HepG2 (cell line): ENCODE results near the gene TNS4. TPM values are rescaled to one million over a fixed set of nuclear protein-coding genes. Genes with fewer than 3 reads are reported as not detected.

Source experiments
- ATAC-seq: fragments of 200-7000 bp; cut with Tn5 transposase; 3 replicates; pipeline ENCODE4 v1.9.1; 2020; ENCODE audit warnings: mild to moderate bottlenecking, moderate library complexity
- BruUV-seq: library from RNA; stranded (reverse); fragments of 400-500 nt; replicated peaks from 2 replicates; lab custom pipeline; 2021; lab: Mats Ljungman, UMichigan
- CTCF ChIA-PET: fragments of 300-600 bp; formaldehyde crosslinking; extraction: SDS; loops from one replicate; lab custom pipeline; 2021; ENCODE audit warnings: low total read pairs, inconsistent platforms, low intra/inter-chr PET ratio; lab: Yijun Ruan, JAX
- POLR2A ChIA-PET: fragments of 350-600 bp; sonication (Branson Sonifier 250); formaldehyde crosslinking; loops from one replicate; lab custom pipeline; 2020; ENCODE audit warnings: antibody characterized with exemption, inconsistent platforms; lab: Yijun Ruan, JAX
- DNase-seq: peaks from one replicate; pipeline ENCODE4 v3.0.0-alpha.2; 2015; ENCODE audit warnings: low spot score
- FAIRE-seq: peaks from 3 replicates; lab custom pipeline; 2011; peaks lifted over from hg19 to GRCh38; lab: Jason Lieb, UNC
- H2AFZ ChIP-seq: one replicate; pipeline ENCODE4 v1.6.1; 2011; ENCODE audit warnings: low read length, inconsistent platforms
- H3K27ac ChIP-seq: fragments of 300-600 bp; 3 replicates; pipeline ENCODE4 v1.8.0; 2011; ENCODE audit warnings: mixed run types, mild to moderate bottlenecking, mixed read lengths, low read length, inconsistent platforms; ENCODE audit not compliant: insufficient read depth; ENCODE audit errors: extremely low read length
- H3K27me3 ChIP-seq, 2 experiments: fragments of 200-600 bp in 1 of 2; 2 replicates in 1 of 2; 3 replicates in 1 of 2; pipeline versions ENCODE4 v1.6.0 to v1.8.0; 2011; ENCODE audit warnings: low read length in 2 of 2, mild to moderate bottlenecking in 2 of 2, moderate library complexity in 2 of 2, inconsistent platforms in 1 of 2; ENCODE audit not compliant: insufficient read depth in 2 of 2, control insufficient read depth in 1 of 2
- H3K36me3 ChIP-seq, 2 experiments: fragments of 200-600 bp in 1 of 2; replicated peaks in 1 of 2; 2 replicates in 1 of 2; 3 replicates in 1 of 2; pipeline versions ENCODE4 v1.5.1 to v1.8.0; 2011; ENCODE audit warnings: low read length in 2 of 2, inconsistent platforms in 1 of 2; ENCODE audit not compliant: insufficient read depth in 2 of 2, control insufficient read depth in 1 of 2
- H3K4me1 ChIP-seq: 2 replicates; pipeline ENCODE4 v1.5.1; 2012; ENCODE audit warnings: low read length, inconsistent platforms; ENCODE audit not compliant: insufficient read depth
- H3K4me2 ChIP-seq: 2 replicates; pipeline ENCODE4 v1.6.0; 2011; ENCODE audit warnings: low read depth, low read length, inconsistent platforms
- H3K4me3 ChIP-seq, 3 experiments: fragments of 200-600 bp in 1 of 3; sonication (generic), shearing (Covaris generic) in 1 of 3; replicated peaks in 1 of 3; 2 replicates each; pipeline ENCODE4 v1.5.1; 2011 to 2016; ENCODE audit warnings: low read length in 3 of 3, inconsistent platforms in 2 of 3, low read depth in 2 of 3, mild to moderate bottlenecking in 2 of 3, control low read depth in 1 of 3, mixed read lengths in 1 of 3; ENCODE audit not compliant: insufficient read depth in 1 of 3
- H3K79me2 ChIP-seq: one replicate; pipeline ENCODE4 v1.6.1; 2011; ENCODE audit warnings: low read length, inconsistent platforms; ENCODE audit not compliant: insufficient read depth
- H3K9ac ChIP-seq: 2 replicates; pipeline ENCODE4 v1.6.0; 2011; ENCODE audit warnings: mild to moderate bottlenecking, low read depth, low read length, inconsistent platforms; ENCODE audit not compliant: insufficient read depth
- H3K9me3 ChIP-seq: 2 replicates; pipeline ENCODE4 v1.5.1; 2012; ENCODE audit warnings: mild to moderate bottlenecking, low read length
- H4K20me1 ChIP-seq: 2 replicates; pipeline ENCODE4 v1.6.0; 2011; ENCODE audit warnings: inconsistent platforms, mild to moderate bottlenecking, low read length, moderate library complexity; ENCODE audit not compliant: insufficient read depth
- ARHGAP35 ChIP-seq: sonication (generic); formaldehyde crosslinking; IDR thresholded peaks from 2 replicates; pipeline ENCODE4 v1.9.0; 2022; ENCODE audit warnings: mild to moderate bottlenecking, inconsistent platforms, moderate library complexity, missing genetic modification reagents, borderline replicate concordance
- HES4 ChIP-seq: sonication (generic); formaldehyde crosslinking; IDR thresholded peaks from 2 replicates; pipeline ENCODE4 v1.9.0; 2021; ENCODE audit warnings: mild to moderate bottlenecking, missing genetic modification reagents, borderline replicate concordance
- IKZF1 ChIP-seq: fragments of 450-650 bp; IDR thresholded peaks from 2 replicates; pipeline ENCODE4 v1.7.1; 2016
- MTF2 ChIP-seq: sonication (generic); formaldehyde crosslinking; IDR thresholded peaks from 2 replicates; pipeline ENCODE4 v1.5.0; 2020; ENCODE audit warnings: missing genetic modification reagents, borderline replicate concordance
- MXD1 ChIP-seq: sonication (generic); formaldehyde crosslinking; IDR thresholded peaks from 2 replicates; pipeline ENCODE4 v1.4.0; 2020; ENCODE audit warnings: mild to moderate bottlenecking, missing genetic modification reagents
- RERE ChIP-seq: IDR thresholded peaks from 2 replicates; pipeline ENCODE4 v1.6.1; 2016; ENCODE audit warnings: low read depth, missing genetic modification reagents, missing compliant biosample characterization
- SP140L ChIP-seq: sonication (generic); formaldehyde crosslinking; IDR thresholded peaks from 2 replicates; pipeline ENCODE4 v1.4.0; 2020; ENCODE audit warnings: missing genetic modification reagents, borderline replicate concordance
- THAP8 ChIP-seq: sonication (generic); formaldehyde crosslinking; IDR thresholded peaks from 2 replicates; pipeline ENCODE4 v1.5.1; 2020; ENCODE audit warnings: missing genetic modification reagents, mild to moderate bottlenecking, borderline replicate concordance
- ZNF138 ChIP-seq: sonication (generic); formaldehyde crosslinking; IDR thresholded peaks from 2 replicates; pipeline ENCODE4 v1.5.0; 2020; ENCODE audit warnings: mild to moderate bottlenecking, low read depth, missing genetic modification reagents
- ZNF263 ChIP-seq: sonication (generic); formaldehyde crosslinking; IDR thresholded peaks from 2 replicates; pipeline ENCODE4 v1.4.0; 2020; ENCODE audit warnings: missing genetic modification reagents
- ZNF678 ChIP-seq: sonication (generic); formaldehyde crosslinking; IDR thresholded peaks from 2 replicates; pipeline ENCODE4 v1.4.0; 2020; ENCODE audit warnings: mild to moderate bottlenecking, missing genetic modification reagents
- ZNF770 ChIP-seq: sonication (generic); formaldehyde crosslinking; IDR thresholded peaks from 2 replicates; pipeline ENCODE4 v1.5.0; 2020; ENCODE audit warnings: mild to moderate bottlenecking, missing genetic modification reagents
- ZNF772 ChIP-seq: sonication (generic); formaldehyde crosslinking; IDR thresholded peaks from 2 replicates; pipeline ENCODE4 v1.5.0; 2020; ENCODE audit warnings: mild to moderate bottlenecking, missing genetic modification reagents
- WGBS: methylation state at CpG from one replicate; pipeline ENCODE4 v1.1.6; 2017; ENCODE audit warnings: low lambda C conversion rate; 5-methylcytosine and 5-hydroxymethylcytosine counted together
- in situ Hi-C: cut with HindIII; loops from 2 replicates; pipeline ENCODE4 v1.10.0; 2017; ENCODE audit warnings: low pct_unique_long_range_greater_than_20kb; ENCODE audit not compliant: extremely low pct_ligation_motif_present
- intact Hi-C: fragments of 100-400 bp; cut with micrococcal nuclease; formaldehyde crosslinking; loops from one replicate; pipeline ENCODE4 v1.10.0; 2022; ENCODE audit not compliant: unreplicated experiment
- polyA plus RNA-seq, 8 experiments: library from polyadenylated mRNA; depleted of rRNA in 3 of 8; stranded (reverse) in 7 of 8; unstranded in 1 of 8; fragments of >200 nt; fragmentation: Illumina TruSeq in 4 of 8; extraction: Trizol in 4 of 8; gene quantifications; 2 replicates each; pipeline versions ENCODE4 v1.2.1 to v1.2.3, GENCODE V29; 2011 to 2016; ENCODE audit warnings: low read depth in 4 of 8, missing spikeins in 1 of 8, mixed read lengths in 1 of 8; ENCODE audit not compliant: insufficient read depth in 1 of 8
- total RNA-seq, 5 experiments: library from RNA; depleted of rRNA; stranded (reverse); fragments of >200 nt; fragmentation: Illumina TruSeq; extraction: Trizol; gene quantifications; 2 replicates each; pipeline ENCODE4 v1.2.3, GENCODE V29; 2016; ENCODE audit warnings: low read depth in 1 of 5

Gene TNS4
- total and polyA plus RNA-seq, 2 of the 13 experiments (the other 11 are each of a cell fraction or from before 2014, with no cell fraction given) = 0.58 to 2.1 TPM

- TF ChIP-seq ARHGAP35 (CRISPR knock-in tag) = no peak
- no peak for TF ChIP-seq MTF2 (CRISPR knock-in tag)
Measured at GRCh38 chr17:40515011-40515410, 13.6 kb upstream of the TNS4 start (continued).

GRCh38 chr17:40514013-40514875, 12.8 kb upstream of the TNS4 start:
- H3K27ac ChIP-seq = no peak overlapping the region
- no peak overlapping the region for H2AFZ ChIP-seq
- 92% methylated on average over 7 of the region's 7 CpGs for WGBS
- no TSS peak for BruUV-seq
- H4K20me1 ChIP-seq = no peaks in the 10 kb centered on the region
- ATAC-seq (no peak), FAIRE-seq (no peak), DNase-seq (no peak)
- H3K9me3 ChIP-seq = no peaks in the 10 kb centered on the region
- H3K4me3 ChIP-seq = no peak overlapping the region
- TF ChIP-seq RERE (CRISPR knock-in tag) = no peak
- no peak for TF ChIP-seq SP140L
- TF ChIP-seq HES4 = no peak
- no peak for TF ChIP-seq MXD1 (CRISPR knock-in tag)
- TF ChIP-seq ZNF138 (CRISPR knock-in tag) = no peak
- no peak for TF ChIP-seq ZNF678 (CRISPR knock-in tag)
- no peak for TF ChIP-seq THAP8 (CRISPR knock-in tag)
- TF ChIP-seq ZNF770 (CRISPR knock-in tag) = peak; percentile 77
- peak; percentile 89 for TF ChIP-seq ZNF263 (CRISPR knock-in tag)
- TF ChIP-seq ZNF772 (CRISPR knock-in tag) = no peak
- TF ChIP-seq IKZF1 = no peak
- H3K79me2 ChIP-seq = no peaks in the 10 kb centered on the region
- H3K4me2 ChIP-seq = no peak overlapping the region
- intact Hi-C loops (no loop called here), in situ Hi-C loops (no loop called here)
- ChIA-PET CTCF (no interaction called here), POLR2A (no interaction called here)
- H3K36me3 ChIP-seq = no peaks in the 10 kb centered on the region
- H3K27me3 ChIP-seq = no peaks in the 10 kb centered on the region
- no peak overlapping the region for H3K9ac ChIP-seq
- H3K4me1 ChIP-seq = peaks cover 86% of the 10 kb centered on the region
